C4-2B (cell line): Measurements from ENCODE around the gene HS3ST4.
"Not testable (repeated sequence)": the region's sequence is repeated elsewhere in the genome, so short reads cannot be mapped to it uniquely, and the experiment has no call there.

Experiments used
- H3K27ac ChIP-seq: fragments of 450-650 bp; 2 replicates; pipeline ENCODE4 v1.5.1; 2017
- ZFX ChIP-seq: fragments of 450-650 bp; IDR thresholded peaks from 2 replicates; pipeline ENCODE4 v1.6.1; 2017
- TF ChIP-seq, protein P1 (sequence below): fragments of 450-650 bp; conservative IDR thresholded peaks from 2 replicates; pipeline ENCODE4 v1.5.1; 2017; ENCODE audit warnings: mild to moderate bottlenecking

Gene HS3ST4

DNA sequence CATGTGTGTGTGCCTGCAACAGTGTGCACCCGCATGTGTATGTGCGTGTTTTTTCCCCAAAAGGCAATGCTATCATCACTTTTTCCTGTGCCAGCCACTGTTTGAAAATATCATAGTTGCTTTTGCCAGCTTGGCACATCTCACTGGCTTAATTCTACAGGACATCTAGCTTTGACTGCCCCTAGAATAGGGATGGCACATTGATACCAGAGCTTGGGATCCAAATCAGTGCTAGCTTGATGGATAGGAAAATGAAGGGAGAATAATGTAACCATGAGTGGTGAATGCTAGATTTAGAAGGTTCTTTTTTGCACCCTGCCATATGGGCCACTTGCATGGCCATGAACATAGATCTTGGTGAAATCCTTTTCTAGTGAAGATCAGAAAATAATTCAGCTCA lies 72.7 kb downstream of the HS3ST4 start:
- TF ChIP-seq, protein P1, sequence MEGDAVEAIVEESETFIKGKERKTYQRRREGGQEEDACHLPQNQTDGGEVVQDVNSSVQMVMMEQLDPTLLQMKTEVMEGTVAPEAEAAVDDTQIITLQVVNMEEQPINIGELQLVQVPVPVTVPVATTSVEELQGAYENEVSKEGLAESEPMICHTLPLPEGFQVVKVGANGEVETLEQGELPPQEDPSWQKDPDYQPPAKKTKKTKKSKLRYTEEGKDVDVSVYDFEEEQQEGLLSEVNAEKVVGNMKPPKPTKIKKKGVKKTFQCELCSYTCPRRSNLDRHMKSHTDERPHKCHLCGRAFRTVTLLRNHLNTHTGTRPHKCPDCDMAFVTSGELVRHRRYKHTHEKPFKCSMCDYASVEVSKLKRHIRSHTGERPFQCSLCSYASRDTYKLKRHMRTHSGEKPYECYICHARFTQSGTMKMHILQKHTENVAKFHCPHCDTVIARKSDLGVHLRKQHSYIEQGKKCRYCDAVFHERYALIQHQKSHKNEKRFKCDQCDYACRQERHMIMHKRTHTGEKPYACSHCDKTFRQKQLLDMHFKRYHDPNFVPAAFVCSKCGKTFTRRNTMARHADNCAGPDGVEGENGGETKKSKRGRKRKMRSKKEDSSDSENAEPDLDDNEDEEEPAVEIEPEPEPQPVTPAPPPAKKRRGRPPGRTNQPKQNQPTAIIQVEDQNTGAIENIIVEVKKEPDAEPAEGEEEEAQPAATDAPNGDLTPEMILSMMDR, result no peak
- TF ChIP-seq ZFX, result no peak
- H3K27ac ChIP-seq, result no peak overlapping the region

DNA sequence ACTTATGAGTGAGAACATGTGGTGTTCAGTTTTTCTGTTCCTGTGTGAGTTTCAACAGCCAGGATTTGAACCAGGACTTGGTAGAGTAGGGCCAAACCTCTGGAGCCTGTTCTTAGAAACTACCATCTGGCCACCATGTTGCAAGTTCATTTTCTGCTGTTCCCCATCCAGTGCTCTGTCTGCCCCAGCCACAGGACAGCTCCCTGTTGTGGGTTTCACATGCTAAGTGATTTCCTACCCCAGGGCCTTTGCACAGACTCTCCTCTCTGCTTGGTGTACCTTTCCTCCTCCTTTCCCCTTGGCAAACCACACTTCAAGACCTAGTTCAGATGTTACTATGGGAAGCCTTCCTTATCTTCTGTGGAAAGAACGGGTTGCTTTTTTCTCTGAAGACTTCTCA lies 79.5 kb downstream of the HS3ST4 start:
- H3K27ac ChIP-seq, result no peak overlapping the region
- no peak for TF ChIP-seq ZFX
- TF ChIP-seq, protein P1, result no peak

DNA sequence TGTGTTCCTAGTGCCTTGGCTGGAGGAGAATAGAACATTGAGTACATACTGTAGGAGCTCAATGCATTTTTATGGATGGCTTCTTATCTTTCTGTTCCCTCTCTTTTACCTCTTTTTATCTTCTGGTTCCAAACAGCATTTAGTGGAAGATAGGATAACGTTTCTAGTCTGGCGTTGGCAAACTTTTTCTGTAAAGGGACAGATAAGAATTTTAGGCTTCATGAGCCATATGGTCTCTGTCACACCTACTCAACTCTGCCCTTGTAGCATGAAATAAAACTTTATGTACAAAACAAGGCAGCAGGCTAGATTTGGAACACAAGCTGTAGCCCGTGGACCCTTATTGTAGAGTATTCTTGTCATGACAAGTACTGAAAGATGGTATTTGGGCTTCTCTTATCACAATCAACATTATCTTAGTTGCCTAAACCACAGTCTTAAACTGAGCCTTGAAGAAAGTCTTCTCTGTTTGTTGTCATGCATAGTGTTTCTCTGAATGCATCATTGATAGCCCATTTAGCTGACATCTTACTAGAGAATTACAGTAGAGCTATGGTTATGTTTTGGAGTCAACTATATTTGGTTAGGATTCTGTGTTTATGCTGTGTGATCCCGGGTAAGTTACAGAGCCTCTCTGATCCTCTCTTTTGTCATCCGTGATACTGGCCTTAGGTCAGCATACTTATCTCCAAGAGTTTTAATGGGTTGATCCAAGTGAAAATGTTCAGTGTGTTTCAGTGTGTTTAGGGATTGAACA lies 80.2 kb downstream of the HS3ST4 start:
- TF ChIP-seq, protein P1, result no peak
- TF ChIP-seq ZFX, result no peak
- no peak overlapping the region for H3K27ac ChIP-seq

DNA sequence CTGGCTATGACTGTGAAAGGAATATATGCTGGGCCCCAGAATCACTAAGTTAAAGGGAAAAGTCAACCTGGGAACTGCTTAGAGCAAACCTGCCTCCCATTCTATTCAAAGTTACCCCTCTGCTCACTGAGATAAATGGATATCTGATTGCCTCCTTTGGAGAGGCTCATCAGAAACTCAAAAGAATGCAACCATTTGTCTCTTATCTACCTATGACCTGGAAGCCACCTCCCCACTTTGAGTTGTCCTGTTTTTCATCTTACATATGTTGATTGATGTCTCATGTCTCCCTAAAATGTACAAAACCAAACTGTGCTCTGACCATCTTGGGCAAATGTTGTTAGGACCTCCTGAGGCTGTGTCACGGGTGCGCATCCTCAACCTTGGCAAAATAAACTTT lies 84.5 kb downstream of the HS3ST4 start:
- not testable (repeated sequence) for H3K27ac ChIP-seq

DNA sequence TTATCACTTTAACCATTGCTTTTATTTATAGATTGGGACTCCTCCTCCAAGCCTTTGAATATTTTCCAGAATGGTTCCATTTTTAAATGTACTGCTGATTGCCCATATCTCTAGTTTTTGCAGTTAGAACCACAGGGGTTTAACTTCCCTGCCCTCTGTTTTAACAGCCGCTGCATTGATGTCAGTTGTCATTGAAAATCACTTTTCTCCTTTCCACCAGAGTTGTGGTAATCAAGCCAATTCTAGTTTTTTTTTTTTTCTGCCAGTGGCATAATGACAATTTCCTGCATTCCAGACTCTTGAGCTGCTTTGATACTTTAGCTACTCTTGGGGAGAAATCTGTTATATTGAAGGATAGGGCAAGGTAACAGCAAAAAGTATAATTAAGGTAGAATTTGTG lies 91.5 kb downstream of the HS3ST4 start:
- TF ChIP-seq, protein P1, result no peak
- no peak for TF ChIP-seq ZFX

DNA sequence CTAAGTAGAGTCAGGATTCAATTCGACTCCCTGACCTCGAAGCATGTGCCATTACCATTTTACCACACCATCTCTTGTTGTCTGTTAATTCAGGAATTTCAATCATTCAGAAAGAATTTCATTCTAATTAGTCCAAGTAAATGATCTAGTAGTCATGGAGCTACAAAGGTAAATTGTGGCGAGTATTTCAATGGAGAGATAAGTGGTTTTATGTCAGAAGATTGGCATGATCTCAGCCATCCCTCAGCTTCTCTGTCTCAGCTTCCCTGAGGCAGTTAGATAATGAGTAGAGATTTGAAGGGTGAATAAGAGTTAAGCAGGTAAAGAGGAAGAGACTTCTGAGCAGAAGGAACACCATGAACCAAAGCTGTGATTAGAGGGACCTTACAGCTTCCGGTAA lies 93.6 kb downstream of the HS3ST4 start:
- TF ChIP-seq ZFX, result no peak
- TF ChIP-seq, protein P1, result no peak
- H3K27ac ChIP-seq, result no peak overlapping the region

More for the DNA sequence above, 91.5 kb downstream of the HS3ST4 start:
- no peak overlapping the region for H3K27ac ChIP-seq

DNA sequence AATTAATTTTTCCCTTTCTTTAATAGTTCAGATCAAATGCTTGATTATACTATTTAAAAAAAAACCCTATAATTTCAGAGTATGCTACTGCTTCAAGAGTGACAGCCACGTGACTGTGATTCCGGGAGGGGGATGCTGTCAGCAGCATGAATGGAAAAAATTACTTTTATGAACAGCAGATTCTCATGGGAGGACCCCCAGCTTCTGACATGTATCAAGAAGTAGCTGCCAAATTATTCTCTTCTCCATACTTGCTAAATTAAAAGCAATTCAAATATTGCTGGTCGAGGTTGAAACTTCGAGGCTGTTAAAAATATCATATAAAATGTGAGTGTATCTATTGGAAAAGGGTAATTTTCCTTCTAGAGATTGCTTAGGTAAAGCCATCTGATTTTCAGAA lies 95.0 kb downstream of the HS3ST4 start:
- H3K27ac ChIP-seq, result no peak overlapping the region
- TF ChIP-seq, protein P1, result no peak
- TF ChIP-seq ZFX, result no peak

DNA sequence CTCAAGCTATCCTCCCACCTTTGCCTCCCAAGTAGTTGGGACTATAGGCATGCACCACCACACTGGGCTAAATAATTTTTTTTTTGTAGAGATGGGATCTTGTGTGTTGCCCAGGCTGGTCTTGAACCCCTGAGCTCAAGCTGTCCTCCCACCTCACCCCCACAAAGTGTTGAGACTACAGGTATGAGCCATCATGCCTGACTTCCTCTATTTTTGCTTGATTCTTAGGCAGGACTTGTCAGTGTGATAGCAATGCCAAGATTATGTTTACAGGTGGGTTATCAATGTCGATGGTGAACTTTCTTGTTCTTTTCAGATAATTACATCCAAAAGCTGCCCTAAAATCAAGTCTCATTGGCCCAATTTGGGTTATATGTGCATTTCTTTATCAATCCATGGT lies 96.9 kb downstream of the HS3ST4 start:
- TF ChIP-seq ZFX, result no peak
- TF ChIP-seq, protein P1, result no peak
- no peak overlapping the region for H3K27ac ChIP-seq
